Activated effector memory CD4-positive, alpha-beta T cell treated with anti-CD3 and anti-CD28 coated beads, Interleukin-2, amount 50 U/mL, for 16 hours (primary cell): ENCODE results near the gene CDCA5.
A peak's percentile ranks its signal among the peaks of the same experiment; 100 is the strongest.

Experiments used
- DNase-seq: peaks from one replicate; pipeline ENCODE4 v3.0.0-alpha.2; 2020

Gene CDCA5

DNA sequence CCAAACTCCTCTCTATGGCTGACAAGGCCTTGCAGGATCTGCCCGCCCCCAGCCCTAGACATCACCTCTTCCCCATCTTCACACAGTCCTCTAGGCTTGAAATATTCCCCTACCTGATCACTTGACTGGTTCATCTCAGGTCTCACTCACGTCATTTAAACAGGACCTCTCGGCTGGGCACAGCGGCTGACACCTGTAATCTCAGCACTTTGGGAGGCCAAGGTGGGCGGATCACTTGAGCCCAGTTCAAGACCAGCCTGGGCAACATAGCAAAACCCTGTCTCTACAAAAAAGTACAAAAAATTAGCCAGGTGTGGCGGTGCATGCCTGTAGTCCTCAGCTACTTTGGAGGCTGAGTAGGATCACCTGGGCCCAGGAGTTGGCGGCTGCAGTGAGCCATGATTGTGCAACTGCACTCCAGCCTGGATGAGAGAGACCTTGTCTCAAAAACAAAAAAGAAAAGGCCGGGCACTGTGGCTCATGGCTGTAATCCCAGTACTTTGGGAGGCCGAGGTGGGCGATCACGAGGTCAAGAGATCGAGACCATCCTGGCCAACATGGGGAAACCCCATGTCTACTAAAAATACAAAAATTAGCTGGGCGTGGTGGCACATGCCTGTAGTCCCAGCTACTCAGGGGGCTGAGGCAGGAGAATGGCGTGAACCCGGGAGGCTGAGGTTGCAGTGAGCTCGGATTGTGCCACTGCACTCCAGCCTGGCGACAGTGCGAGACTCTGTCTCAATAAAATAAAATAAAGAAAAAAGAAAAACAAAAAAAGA lies 35.2 kb upstream of the CDCA5 start:
- peak; percentile 44 for DNase-seq

DNA sequence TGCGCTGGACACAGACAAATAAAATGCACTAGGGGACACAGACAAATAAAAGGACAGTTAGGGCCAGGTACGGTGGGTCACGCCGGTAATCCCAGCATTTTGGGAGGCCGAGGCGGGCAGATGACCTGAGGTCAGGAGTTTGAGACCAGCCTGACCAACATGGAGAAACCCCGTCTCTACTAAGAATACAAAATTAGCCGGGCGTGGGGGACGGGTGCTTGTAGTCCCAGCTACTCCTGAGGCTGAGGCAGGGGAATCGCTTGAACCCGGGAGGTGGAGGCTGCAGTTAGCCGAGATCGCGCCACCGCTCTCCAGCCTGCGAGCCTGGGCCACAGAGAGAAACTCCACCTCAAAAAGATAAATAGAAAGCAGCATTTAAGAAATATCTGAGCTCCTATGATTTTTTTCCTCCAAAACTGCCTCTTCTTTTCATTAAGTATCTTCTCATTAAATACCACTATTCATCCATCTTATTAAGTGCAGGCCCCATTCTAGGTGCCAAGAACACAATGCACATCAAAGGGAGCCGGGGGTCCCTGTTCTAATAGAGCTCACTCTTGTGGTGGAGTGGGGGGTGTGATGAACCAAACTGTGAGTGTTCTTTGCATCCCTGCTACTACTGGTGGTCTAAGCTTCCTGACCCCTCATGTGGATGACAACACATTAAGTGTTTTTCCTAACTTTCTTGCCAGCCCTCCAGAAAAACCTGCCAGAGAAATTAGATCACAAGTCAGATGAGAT lies 34.4 kb upstream of the CDCA5 start:
- DNase-seq = no peak

DNA sequence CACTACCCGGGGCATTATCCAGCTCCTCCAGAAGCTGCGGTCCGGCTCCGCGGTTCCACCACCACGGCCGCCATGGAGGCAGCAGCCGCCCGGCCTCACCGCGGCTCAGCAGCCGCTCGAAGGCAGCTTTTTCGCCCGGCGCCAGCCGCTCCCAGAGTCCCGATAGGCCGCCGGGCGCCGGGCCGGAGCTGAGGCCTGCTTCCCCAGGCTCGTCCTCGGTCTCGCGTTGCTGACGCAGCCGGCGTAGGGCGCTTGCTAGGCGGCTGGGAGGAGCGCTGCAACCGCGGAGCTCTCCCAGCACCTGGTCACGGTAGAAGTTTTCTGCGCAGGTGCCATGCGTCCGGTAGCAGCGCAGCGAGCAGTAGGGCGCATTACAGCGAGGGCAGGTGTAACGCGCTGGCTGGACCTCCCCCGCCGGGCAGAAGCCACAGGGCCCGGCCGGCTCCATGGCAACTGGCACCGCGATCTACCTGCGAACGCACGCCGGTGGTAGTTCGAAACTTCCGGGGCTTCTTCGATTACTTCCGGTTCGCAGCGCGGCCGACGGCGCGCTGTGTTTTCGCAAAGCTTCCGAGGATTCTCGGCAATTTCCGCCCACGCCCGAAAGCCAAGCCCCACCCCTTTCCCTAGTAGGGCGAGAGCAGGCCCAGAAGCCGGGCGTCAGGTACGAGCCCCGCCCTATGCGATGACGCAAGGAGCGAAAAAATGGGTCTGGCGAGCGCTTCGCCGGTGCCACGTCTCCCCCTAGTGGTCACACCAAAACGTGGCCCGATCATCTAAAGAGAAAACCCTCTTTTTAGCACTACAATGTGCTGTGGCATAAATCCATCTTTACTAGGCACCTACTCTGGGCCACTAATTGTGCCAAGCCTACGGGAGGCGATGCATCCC lies 33.6 kb upstream of the CDCA5 start, which contains the start of gene ZNHIT2:
TSS of gene ZNHIT2 (minus strand) at position 496 of the 891 bp plus-strand sequence. CDS start at position 448, 48 bp downstream.
- peak; percentile 100 for DNase-seq

DNA sequence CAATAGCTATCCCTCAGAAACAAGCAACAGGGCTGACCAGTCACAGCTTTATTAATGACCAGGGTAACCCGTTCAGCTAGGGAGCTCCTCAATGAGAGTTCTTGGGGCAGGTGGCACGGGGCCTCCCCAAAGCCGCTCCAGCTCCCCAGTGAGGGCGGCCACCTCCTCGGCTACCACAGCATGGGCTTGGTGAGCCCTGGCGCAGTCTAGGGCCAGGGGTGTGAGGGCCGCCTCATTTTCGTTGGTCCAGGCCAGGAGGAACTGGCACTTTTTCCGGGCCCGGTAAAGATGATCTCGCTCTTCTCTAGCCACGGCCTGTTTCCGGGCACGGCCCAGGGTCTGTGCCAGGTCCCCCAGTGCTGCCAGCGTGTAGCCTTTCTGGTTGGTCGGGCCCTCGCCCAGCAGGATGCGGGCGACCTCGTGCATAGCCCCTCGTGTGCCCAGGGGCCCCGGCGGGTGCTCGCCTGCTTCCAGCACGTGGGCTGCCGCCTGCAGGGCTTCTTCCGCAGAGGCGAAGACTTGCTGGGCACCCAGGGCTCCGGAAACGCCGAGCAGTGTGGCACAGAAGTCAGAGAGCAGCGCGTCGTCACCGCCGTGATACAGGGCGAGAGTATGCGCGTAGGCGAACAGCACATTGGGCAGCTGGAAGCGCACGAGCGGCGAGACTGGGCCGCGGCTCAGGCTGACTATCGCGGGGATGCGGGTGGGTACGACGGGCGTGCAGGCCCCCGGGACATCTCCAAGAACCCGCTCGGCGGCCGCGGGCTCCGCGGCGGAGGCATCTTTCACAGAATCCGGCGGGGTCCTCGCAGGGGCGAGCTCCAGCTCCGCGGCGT lies 32.7 kb upstream of the CDCA5 start:
- peak; percentile 88 for DNase-seq

DNA sequence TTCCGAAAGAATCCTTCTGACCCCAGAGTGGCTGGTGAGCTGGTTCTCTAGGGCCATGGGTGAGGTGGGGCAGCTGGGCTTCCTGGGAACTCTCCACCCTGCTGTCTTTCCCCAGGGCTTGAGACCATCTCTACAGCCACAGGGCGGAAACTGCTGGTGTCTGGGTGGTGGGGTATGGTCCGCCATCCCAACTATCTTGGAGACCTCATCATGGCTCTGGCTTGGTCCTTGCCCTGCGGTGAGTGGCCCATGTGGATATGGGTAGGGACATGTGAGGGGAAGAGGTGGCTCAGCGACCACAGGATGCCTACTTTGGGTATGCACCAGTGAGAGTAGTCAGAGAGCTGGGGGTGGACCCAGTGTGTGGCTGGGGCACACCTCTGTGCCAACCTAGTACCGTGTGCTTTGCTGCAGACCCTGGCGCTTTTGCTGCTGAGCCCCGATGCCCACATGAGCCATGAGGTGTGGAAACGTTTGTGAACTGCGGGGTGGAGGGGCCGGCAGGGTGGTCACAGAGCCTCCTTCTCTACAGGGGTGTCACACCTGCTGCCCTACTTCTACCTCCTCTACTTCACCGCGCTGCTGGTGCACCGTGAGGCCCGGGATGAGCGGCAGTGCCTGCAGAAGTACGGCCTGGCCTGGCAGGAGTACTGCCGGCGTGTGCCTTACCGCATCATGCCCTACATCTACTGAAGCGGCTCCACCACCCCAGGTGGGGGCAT lies 31.7 kb upstream of the CDCA5 start:
- peak; percentile 62 for DNase-seq

DNA sequence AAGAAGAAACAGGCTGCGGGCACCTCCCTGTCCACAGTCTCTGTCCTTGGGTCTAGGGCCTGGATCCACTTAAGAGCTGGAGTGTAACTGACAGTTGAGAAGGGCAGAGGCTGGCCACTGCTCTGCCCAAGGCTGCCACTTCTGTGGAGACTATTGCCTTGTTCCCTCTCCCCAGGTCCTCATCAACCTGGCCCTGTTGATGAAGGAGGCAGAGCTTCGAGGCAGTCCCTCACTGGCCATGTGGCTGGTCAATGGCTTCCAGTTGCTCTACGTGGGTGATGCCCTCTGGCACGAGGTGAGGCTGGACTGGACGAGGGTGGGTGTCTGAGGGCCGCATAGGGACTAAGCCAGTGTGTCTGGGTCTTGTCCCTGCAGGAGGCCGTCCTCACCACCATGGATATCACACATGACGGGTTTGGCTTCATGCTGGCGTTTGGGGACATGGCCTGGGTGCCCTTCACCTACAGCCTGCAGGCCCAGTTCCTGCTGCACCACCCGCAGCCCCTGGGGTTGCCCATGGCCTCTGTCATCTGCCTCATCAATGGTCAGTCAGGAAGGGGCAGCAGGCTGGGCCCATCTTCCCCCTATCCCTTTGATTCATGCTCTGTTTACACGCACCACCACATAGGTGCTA lies 30.8 kb upstream of the CDCA5 start:
- no peak for DNase-seq

DNA sequence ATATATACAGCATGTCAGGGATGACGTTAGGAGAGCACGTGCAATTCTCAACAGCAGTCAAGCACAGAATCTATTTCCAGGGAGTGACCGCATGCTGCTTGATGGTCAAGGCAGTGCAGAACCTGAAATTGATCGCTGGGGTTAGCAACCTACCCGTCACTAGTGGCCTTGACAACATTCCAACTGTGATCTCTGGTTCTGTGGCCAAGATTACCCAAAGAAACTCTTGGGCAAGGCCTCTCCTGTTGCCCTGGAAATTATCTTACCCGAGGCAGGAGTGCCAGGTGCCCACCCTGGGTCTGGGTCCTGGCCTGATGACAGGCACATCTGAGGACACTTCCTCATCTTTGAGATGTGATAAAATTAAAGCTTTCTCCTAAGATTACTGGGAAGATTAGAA lies 30.0 kb upstream of the CDCA5 start:
- no peak for DNase-seq

DNA sequence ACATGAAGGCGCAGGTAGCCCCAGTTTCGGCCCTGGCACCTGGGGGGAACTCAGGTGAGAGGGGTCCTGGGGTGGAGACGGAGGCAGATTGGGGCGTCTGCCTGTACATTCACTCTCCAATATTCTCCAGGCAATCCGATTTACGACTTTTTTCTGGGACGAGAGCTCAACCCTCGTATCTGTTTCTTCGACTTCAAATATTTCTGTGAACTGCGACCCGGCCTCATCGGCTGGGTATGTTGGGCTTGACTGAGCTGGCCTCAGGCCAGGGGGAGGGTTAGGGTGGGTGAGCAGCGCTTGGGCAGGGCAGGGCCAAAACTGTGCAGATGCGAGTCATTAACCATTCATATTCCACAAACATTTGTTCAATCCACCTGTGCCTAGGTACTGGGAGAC lies 29.5 kb upstream of the CDCA5 start:
- no peak for DNase-seq

DNA sequence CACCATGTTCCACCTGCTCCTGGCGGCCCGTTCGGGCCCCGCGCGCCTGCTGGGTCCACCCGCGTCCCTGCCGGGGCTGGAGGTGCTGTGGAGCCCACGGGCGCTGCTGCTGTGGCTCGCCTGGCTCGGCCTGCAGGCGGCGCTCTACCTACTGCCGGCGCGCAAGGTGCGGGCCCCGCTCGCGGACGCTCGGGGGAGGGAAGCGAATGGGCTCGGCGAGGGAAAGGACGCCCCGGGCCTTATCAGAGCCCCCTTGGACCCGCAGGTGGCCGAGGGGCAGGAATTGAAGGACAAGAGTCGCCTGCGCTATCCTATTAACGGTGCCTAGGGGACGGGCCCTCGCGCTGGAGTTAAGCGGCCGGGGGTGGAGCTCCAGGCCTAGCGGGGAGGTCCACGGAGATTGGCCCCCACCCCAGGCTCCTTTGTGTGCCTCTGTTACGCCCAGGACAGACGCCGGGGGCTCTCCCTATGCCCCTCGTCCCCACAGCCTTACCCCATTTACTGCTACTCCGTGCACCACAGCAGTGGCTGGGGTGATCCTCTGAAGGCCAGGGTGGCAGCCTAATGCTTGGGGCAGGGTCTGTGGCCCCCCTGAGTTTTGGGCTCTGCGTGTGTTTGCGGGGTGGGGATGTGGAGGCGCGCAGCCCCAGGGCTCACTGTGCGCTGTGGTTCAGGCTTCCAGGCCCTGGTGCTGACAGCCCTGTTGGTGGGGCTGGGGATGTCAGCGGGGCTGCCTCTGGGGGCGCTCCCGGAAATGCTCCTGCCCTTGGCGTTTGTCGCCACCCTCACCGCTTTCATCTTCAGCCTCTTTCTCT lies 28.9 kb upstream of the CDCA5 start:
- peak; percentile 92 for DNase-seq

DNA sequence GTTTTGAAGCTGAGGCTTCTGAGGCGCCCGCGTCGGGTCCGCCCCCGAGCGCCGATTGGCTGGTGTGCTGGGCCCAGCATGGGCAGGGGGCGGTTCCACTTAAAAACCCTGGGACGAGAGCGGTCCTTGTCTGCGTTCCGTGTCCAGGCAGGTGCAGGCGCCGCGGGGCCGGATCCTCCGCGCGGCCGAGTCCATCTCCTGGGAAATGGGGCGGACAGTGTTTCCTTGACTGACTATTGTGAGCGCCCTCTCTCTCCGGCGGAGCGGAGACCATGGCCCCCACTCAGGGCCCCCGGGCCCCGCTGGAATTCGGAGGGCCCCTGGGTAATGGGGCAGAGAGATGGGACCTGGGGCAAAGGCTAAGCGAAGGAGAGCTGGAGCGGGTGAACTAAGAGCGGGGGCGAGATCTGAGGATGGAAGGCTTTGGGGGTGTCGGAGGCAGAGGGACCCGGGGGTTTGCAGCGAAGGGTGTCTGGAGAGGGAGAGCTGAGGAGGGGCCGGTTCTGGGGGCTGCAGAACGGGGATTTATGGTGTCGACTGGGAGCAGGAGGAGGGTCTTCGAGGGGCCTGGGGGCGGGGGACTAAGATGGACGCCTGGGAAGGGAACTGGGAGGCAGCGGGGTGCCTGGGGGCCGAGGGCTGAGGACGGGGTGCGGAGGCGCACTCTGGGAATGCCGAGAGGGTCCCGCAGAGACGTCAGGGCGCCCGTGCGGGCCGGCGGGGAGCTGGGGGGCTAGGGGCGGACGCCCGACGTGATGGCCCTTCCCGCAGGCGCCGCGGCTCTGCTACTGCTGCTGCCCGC lies 28.1 kb upstream of the CDCA5 start, which contains the start of gene TM7SF2:
TSS of gene TM7SF2 (plus strand) at position 129 of the 802 bp plus-strand sequence. CDS start at position 273, 144 bp downstream.
- peak; percentile 97 for DNase-seq

DNA sequence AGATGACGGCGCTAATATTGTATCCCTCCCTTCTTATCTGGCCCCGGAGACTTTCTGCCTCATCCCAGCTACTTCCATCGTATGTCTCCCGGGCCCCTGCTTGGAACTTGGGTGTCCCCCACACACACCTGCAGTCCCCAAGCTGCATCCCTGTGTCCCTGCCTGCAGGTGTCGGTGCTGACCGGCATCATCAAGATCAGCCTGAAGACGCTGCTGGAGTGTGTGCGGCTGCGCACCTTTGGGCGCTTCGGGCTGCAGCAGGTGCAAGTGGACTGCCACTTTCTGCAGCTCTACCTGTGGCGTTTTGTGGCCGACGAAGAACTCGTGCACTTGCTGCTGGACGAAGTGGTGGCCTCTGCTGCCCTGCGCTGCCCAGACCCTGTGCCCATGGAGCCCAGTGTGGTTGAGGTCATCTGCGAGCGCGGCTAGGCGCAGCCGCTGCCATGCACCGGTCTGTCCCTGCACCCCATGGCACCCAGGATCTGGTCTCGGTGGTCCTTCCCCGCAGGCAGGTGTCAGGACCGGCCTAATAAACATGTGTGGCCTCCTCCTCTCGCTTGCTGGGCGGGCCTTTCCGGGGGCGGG lies 27.4 kb upstream of the CDCA5 start:
- no peak for DNase-seq

DNA sequence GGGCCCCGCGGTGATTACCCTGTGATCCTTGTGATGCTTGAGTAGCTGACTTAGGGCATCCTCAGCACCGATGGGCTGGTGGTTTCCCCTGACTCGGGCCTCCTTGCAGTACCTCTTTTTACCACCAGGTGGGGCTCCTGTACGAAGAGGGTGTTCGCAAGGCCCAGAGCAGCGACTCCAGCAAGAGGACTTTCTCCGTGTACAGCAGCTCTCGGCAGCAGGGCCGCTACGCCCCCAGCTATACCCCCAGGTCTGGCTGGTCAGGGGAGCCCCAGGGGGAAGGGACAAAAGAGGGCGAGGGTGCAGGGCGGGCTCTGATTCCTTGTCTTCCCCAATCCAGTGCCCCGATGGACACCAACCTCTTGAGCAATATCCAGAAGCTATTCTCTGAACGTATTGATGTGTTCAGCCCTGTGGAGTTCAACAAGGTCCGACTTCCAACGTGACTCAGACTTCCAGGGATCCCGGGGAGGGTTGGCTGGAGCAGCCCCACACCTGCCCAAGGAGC lies 26.6 kb upstream of the CDCA5 start:
- peak; percentile 98 for DNase-seq

DNA sequence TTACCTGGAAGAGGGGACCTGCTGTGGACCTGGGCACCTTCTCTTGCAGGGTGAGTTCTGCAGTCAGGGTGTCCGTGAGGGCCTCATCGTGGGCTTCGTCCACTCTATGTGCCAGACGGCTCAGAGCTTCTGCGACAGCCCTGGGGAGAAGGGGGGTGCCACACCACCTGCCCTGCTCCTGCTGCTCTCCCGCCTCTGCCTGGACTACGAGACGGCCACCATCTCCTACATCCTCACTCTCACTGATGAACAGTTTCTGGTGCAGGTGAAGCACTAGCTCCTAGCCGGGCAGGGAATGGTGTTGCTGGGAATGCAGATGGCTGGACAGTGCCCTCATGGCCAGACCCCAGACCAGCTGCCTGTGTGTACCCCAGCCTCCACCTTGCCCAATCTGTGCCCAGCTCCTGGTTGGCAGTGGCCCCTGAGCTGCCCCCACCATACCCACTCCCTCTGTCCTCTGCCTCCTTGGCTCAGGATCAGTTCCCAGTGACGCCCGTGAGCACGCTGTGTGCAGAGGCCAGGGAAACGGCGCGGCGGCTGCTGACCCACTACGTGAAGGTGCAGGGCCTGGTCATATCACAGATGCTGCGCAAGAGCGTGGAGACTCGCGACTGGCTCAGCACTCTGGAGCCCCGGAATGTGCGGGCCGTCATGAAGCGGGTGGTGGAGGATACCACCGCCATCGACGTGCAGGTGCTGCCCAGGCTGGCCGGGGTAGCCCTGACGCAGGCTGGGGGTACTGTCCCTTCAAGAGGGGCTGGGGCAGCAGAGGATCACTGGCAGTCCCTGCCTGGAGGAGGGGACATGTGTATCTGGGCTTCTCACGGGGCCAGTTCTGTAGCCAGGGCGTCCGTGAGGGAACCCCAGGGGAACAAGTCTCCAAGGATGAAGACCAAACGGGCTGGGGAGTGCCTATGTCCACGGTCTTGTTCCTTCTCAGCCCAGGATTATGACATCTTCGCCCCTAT lies 25.7 kb upstream of the CDCA5 start:
- DNase-seq = no peak

DNA sequence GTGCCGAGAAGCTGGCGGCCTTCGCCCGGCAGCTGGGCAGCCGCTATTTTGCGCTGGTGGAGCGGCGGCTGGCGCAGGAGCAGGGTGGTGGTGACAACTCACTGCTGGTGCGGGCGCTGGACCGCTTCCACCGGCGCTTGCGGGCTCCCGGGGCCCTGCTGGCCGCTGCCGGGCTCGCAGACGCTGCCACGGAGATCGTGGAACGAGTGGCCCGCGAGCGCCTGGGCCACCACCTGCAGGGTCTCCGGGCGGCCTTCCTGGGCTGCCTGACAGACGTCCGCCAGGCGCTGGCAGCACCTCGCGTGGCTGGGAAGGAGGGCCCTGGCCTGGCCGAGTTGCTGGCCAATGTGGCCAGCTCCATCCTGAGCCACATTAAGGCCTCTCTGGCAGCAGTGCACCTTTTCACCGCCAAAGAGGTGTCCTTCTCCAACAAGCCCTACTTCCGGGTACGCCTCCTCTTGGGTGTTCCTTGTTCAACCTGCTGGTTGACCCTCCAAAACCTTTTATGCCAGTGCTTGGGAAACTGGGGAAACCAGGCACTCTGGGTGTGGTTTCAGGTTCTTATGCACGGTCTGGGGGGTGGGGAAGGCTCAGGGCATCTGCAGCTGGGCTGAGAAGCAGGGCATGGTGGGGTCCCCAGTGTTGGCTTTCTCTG lies 24.8 kb upstream of the CDCA5 start:
- DNase-seq = no peak

DNA sequence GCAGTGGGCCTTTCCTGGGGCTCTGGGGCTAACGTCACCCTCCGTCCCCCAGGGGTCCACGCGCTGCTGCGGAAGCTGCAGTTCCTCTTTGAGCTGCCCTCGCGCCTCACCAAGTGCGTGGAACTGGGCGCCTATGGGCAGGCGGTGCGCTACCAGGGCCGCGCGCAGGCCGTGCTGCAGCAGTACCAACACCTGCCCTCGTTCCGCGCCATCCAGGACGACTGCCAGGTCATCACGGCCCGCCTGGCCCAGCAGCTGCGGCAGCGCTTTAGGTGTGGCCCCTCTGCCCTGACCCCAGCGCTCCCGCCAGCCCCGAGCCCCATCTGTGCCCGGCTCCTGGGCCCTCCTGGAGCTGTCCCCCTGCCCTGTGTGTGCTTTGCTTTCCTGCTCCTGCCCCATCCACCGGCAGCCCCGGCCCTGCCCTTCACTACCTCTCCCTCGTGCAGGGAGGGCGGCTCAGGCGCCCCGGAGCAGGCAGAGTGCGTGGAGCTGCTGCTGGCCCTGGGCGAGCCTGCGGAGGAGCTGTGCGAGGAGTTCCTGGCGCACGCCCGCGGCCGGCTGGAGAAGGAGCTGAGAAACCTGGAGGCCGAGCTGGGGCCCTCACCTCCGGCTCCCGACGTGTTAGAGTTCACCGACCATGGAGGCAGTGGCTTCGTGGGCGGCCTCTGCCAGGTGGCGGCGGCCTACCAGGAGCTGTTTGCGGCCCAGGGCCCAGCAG lies 24.1 kb upstream of the CDCA5 start:
- no peak for DNase-seq

DNA sequence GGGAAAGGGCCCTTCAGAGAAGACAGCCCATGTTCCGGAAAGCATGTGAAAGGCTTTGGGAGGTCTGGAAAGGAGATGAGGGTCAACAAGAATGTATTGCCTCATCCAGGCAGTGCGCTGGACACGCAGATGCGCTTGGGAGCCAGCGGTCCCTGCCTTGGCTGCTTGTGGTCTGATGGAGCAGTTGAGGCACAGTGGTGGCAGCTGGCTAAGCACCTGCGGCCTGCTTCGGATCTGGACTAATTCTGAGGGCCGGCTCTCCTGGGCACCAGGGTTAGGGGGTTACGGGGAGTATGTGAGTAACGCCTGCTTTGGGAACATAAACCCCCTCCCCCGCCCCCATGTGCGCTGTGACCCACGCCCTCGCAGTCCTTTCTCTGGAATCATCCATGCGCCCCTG lies 23.2 kb upstream of the CDCA5 start:
- DNase-seq = no peak
